Uterus (tissue), 4 donors: Measurements from ENCODE around the gene CCDC137. TPM values are rescaled to one million over a fixed set of nuclear protein-coding genes. Genes with fewer than 3 reads are reported as not detected.

Experiments used
- DNase-seq, 2 donors: peaks; one replicate each; pipeline ENCODE4 v3.0.0-alpha.2; 2019 to 2020
- H3K27ac ChIP-seq, 2 donors: fragments of 200-600 bp; sonication (generic); 1 replicate in 1 of 2; 2 replicates in 1 of 2; pipeline ENCODE4 v1.5.1; 2016 to 2018
- H3K27me3 ChIP-seq, 2 donors: fragments of 200-600 bp; sonication (generic); one replicate each; pipeline ENCODE4 v1.5.1; 2018 to 2019; ENCODE audit warnings: control low read depth in 1 of 2
- H3K36me3 ChIP-seq, 2 donors: fragments of 200-600 bp; sonication (generic); one replicate each; pipeline ENCODE4 v1.5.1; 2019; ENCODE audit warnings: control low read depth in 1 of 2
- H3K4me1 ChIP-seq, 2 donors: fragments of 200-600 bp; sonication (generic); one replicate each; pipeline ENCODE4 v1.5.1; 2018 to 2019; ENCODE audit warnings: control low read depth in 1 of 2
- H3K4me3 ChIP-seq, 2 donors: fragments of 200-600 bp; sonication (generic); 1 replicate in 1 of 2; 2 replicates in 1 of 2; pipeline ENCODE4 v1.5.1; 2018 to 2019; ENCODE audit warnings: mild to moderate bottlenecking in 1 of 2
- H3K9me3 ChIP-seq, 2 donors: fragments of 200-600 bp; sonication (generic); one replicate each; pipeline ENCODE4 v1.5.1; 2019; ENCODE audit warnings: control low read depth in 1 of 2
- POLR2A ChIP-seq, 2 donors: fragments of 450-650 bp; IDR thresholded peaks; one replicate each; pipeline ENCODE4 v1.6.1; 2016; ENCODE audit warnings: antibody characterized with exemption in 2 of 2, mild to moderate bottlenecking in 1 of 2, moderate library complexity in 1 of 2
- intact Hi-C: fragments of 100-400 bp; cut with DNase I; formaldehyde crosslinking; loops from one replicate; pipeline ENCODE4 v1.15.1; 2023; ENCODE audit warnings: low total_unique reads
- microRNA-seq: library from miRNA; unstranded; fragments of <30 nt; microRNA quantifications from one replicate; pipeline ENCODE4, GENCODE V29; 2016; ENCODE audit warnings: borderline microRNAs expressed, borderline replicate concordance
- small RNA-seq: library from RNA; depleted of rRNA; stranded (forward); fragments of <200 nt; gene quantifications from one replicate; pipeline ENCODE3, GENCODE V24; 2016
- total RNA-seq, 4 donors: library from RNA; depleted of rRNA in 3 of 4; stranded (reverse); fragments of >200 nt in 3 of 4; gene quantifications; one replicate each; pipeline versions ENCODE4 v1.1.0 to v1.2.4, GENCODE V29; 2014 to 2023
- TF ChIP-seq, protein P1 (sequence below), 4 experiments: fragments of 200-600 bp in 2 of 4; fragments of 450-650 bp in 2 of 4; sonication (generic) in 2 of 4; IDR thresholded peaks; one replicate each; pipeline ENCODE4 v1.5.1; 2016 to 2019; ENCODE audit warnings: antibody characterized with exemption in 4 of 4, mild to moderate bottlenecking in 2 of 4, moderate library complexity in 1 of 4
- donor health status: DM: yes; HTN: yes; CAD: no.

CCDC137 gene
- total RNA-seq, 4 donors from 2014 or later: 0.77 to 12.3 (median 3.9) TPM

DNA sequence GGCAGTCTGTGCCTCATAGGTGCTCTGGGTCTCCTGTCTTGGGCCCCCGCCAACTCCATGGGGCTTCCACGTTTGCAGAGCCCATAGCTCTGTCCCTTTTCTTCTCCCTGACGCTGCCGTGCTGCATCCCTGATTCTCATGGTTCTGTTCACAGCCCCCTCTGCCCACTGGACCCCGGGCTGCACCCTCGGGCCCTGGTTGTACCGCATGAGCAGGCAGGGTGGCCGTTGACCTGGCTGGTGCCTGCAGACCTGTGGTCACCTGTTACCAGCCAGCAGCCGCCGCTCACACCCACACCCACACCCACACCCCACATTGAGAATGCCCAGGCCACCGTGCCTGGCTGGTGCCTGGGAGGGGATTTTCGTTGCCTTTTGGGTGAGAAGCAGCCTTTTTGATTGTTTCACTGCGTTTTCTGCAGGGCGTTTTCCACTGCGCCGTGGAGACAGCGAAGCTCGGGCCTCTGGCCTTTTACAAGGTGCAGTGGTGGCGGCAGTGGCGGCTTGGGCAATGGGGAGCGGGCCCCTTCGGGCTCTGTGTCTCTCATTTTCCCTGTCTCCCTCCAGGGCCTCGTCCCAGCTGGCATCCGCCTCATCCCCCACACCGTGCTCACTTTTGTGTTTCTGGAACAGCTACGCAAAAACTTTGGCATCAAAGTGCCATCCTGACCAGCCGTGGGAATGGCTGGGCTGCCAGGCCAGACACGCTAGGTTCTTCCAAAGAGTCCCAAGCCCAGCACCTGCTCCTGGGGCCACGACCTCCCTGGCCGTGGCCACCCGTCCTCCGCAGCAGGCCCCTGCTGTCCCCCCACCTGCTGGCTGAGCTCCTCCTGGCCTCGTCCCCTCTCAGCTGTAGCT, 53.1 kb downstream of the CCDC137 start:
- no peaks in the 10 kb centered on the region for H3K27me3 ChIP-seq
- H3K4me1 ChIP-seq: no peaks in the 10 kb centered on the region
- no peak for DNase-seq
- no peaks in the 10 kb centered on the region for H3K9me3 ChIP-seq
- H3K36me3 ChIP-seq: no peaks in the 10 kb centered on the region
- no peak overlapping the region for H3K4me3 ChIP-seq
- H3K27ac ChIP-seq: no peak overlapping the region
- TF ChIP-seq, protein P1, sequence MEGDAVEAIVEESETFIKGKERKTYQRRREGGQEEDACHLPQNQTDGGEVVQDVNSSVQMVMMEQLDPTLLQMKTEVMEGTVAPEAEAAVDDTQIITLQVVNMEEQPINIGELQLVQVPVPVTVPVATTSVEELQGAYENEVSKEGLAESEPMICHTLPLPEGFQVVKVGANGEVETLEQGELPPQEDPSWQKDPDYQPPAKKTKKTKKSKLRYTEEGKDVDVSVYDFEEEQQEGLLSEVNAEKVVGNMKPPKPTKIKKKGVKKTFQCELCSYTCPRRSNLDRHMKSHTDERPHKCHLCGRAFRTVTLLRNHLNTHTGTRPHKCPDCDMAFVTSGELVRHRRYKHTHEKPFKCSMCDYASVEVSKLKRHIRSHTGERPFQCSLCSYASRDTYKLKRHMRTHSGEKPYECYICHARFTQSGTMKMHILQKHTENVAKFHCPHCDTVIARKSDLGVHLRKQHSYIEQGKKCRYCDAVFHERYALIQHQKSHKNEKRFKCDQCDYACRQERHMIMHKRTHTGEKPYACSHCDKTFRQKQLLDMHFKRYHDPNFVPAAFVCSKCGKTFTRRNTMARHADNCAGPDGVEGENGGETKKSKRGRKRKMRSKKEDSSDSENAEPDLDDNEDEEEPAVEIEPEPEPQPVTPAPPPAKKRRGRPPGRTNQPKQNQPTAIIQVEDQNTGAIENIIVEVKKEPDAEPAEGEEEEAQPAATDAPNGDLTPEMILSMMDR (IDR thresholded peaks at IDR 0.05): no peak
- intact Hi-C loops: no loop called here

DNA sequence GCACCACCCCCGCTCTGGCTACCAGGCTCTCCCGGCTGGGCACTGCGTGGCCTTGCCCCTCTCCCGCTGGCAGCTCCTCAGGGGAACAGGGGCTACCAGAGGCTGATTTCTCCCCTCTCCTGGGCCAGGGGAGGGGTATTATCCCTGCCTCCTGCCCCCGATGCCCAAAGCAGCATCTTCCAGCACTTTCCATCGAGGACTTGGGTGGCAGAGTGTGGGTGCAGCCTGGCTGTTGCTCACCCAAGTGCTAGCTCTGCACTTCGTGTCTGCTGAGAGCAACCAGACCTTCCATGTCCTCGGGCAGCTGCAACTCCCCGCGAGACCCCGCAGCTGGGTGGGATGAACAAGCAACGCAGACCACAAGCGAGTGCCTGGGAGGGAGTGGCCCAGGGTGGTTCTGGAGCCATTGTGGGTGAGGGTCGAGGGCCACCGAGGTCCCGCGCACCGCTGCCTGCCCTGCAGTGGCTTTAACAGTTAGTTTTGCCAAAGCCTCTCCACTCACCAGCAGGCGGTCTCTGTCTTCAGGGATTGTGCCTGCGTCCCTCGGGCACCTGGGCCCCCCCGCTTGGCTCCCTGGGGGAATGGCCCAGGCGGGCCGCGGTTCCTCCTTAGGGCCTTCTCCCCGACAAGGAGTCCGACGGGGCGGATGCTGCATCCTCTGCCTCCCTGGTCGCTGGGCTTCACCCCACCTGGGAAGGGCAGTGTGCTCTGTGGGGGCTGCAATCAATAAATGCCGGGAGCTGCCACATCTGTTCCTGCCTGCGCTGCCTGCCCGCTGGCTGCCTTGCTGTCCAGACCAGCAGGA, 53.9 kb downstream of the CCDC137 start:
- no peak overlapping the region for H3K27ac ChIP-seq
- no peak for DNase-seq
- no peaks in the 10 kb centered on the region for H3K27me3 ChIP-seq
- intact Hi-C loops: no loop called here
- no peak overlapping the region for H3K4me3 ChIP-seq
- no peaks in the 10 kb centered on the region for H3K4me1 ChIP-seq
- no peak for TF ChIP-seq POLR2A (IDR thresholded peaks at IDR 0.05)
- TF ChIP-seq, protein P1 (IDR thresholded peaks at IDR 0.05): no peak
- H3K36me3 ChIP-seq: no peaks in the 10 kb centered on the region
- H3K9me3 ChIP-seq: no peaks in the 10 kb centered on the region

DNA sequence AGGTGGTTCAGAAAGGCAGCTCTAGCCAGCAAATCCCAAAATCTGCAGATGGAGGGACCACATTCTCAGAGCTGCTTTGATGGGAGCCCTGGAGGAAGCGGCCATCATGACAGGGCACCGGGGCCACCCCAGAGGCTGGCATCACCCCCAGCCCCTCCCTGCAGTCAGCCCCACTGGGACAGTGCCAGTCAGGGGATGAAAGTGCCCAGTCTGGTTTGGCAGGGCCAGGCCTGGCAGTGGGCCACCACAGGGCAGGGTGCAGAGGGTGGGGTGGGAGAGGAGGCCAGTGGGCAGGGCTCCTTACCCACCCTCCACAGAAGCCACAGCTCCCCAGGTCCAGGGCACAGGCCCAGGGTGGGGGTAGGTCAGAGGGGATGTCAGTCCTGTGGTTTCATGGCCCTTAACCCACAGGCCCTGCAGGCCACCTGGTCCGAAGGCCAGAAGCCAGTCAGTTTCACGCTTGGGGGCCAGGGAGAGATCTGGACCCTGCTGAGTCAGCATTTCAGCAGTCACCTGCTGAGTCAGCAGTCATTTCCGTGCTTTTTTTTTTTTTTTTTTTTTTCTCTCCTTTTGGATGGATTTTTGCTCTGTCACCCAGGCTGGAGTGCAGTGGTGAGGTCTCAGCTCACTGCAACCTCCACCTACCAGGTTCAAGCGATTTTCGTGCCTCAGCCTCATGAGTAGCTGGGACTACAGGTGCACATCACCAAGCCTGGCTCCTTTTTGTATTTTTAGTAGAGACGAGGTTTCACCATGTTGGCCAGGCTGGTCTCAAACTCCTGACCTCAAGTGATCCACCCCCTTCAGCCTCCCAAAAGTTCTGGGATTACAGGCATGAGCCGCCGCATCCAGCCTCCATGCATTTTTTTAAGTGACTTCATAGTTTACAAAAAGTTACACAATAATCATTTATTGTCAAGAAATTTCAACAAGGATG, 55.9 kb downstream of the CCDC137 start:
- H3K27ac ChIP-seq: no peak overlapping the region
- H3K27me3 ChIP-seq: no peaks in the 10 kb centered on the region
- no peaks in the 10 kb centered on the region for H3K36me3 ChIP-seq
- intact Hi-C loops: no loop called here
- no peak overlapping the region for H3K4me3 ChIP-seq
- TF ChIP-seq, protein P1 (IDR thresholded peaks at IDR 0.05): no peak
- no peak for TF ChIP-seq POLR2A (IDR thresholded peaks at IDR 0.05)
- no peaks in the 10 kb centered on the region for H3K9me3 ChIP-seq
- no peak for DNase-seq
- no peaks in the 10 kb centered on the region for H3K4me1 ChIP-seq

Small RNA genes within 50 kb of the gene (microRNA-seq; reads per million reads assigned to microRNA genes)
- gene MIR6786: not detected

Small RNA genes within 50 kb of the gene (small RNA-seq; reads per million reads assigned to genes)
- gene MIR6786: not detected

Other genes with a start within 250 kb of the CCDC137 start
- 1,000 to 10,000 TPM; 1,023 to 5,472 (median 2,159) TPM for gene ACTG1, start 153.9 kb upstream of the CCDC137 start, total RNA-seq
- 1 to 10 TPM in 2 of 4 donors, not detected in 2; 5.0 to 7.4 TPM for gene FSCN2, start 138.4 kb upstream of the CCDC137 start, total RNA-seq
- 10 to 100 TPM in 2 of 4 donors, 1 to 10 TPM in 2; 3.5 to 31.2 (median 17.3) TPM for gene FAAP100, start 114.4 kb upstream of the CCDC137 start, total RNA-seq
- gene NPLOC4, start 29.6 kb upstream of the CCDC137 start, total RNA-seq: 10 to 100 TPM; 14.6 to 86.3 (median 30.9) TPM
- gene TSPAN10, start 29.5 kb upstream of the CCDC137 start, total RNA-seq: 1 to 10 TPM in 1 of 4 donors, under 1 TPM in 1, not detected in 2; 0.21 to 3.0 TPM
- 1 to 10 TPM in 1 of 4 donors, not detected in 3; 2.1 TPM for gene PDE6G, start 10.2 kb upstream of the CCDC137 start, total RNA-seq
- gene OXLD1, start 132 bp upstream of the CCDC137 start, total RNA-seq: 10 to 100 TPM in 3 of 4 donors, 1 to 10 TPM in 1; 3.2 to 56.1 (median 20.3) TPM
- 10 to 100 TPM in 3 of 4 donors, 1 to 10 TPM in 1; 4.4 to 36.9 (median 27.0) TPM for gene ARL16, start 17.1 kb downstream of the CCDC137 start, total RNA-seq
- 100 to 1,000 TPM in 1 of 4 donors, 10 to 100 TPM in 3; 21.0 to 121 (median 72.5) TPM for gene HGS, start 17.3 kb downstream of the CCDC137 start, total RNA-seq
- gene MRPL12, start 36.6 kb downstream of the CCDC137 start, total RNA-seq: 10 to 100 TPM in 2 of 4 donors, 1 to 10 TPM in 1, under 1 TPM in 1; 0.77 to 72.9 (median 19.5) TPM
- gene SLC25A10, start 45.5 kb downstream of the CCDC137 start, total RNA-seq: 10 to 100 TPM in 1 of 4 donors, 1 to 10 TPM in 2, not detected in 1; 5.6 to 11.3 (median 7.6) TPM
- gene GCGR, start 137.4 kb downstream of the CCDC137 start, total RNA-seq: not detected
- gene MCRIP1, start 166.6 kb downstream of the CCDC137 start, total RNA-seq: 10 to 100 TPM; 30.5 to 92.6 (median 61.3) TPM
- gene PPP1R27, start 168.3 kb downstream of the CCDC137 start, total RNA-seq: 1 to 10 TPM in 1 of 4 donors, not detected in 3; 1.6 TPM
- gene P4HB, start 193.8 kb downstream of the CCDC137 start, total RNA-seq: 100 to 1,000 TPM; 199 to 504 (median 304) TPM
- gene ARHGDIA, start 204.6 kb downstream of the CCDC137 start, total RNA-seq: 100 to 1,000 TPM in 1 of 4 donors, 10 to 100 TPM in 3; 31.2 to 350 (median 55.1) TPM
- 10 to 100 TPM in 3 of 4 donors, 1 to 10 TPM in 1; 3.2 to 82.1 (median 34.5) TPM for gene ALYREF, start 224.8 kb downstream of the CCDC137 start, total RNA-seq
- gene ANAPC11, start 225.0 kb downstream of the CCDC137 start, total RNA-seq: 10 to 100 TPM; 45.9 to 72.6 (median 61.5) TPM
- 1 to 10 TPM in 2 of 4 donors, not detected in 2; 2.0 to 2.1 TPM for gene NPB, start 235.5 kb downstream of the CCDC137 start, total RNA-seq
- gene PCYT2, start 244.7 kb downstream of the CCDC137 start, total RNA-seq: 10 to 100 TPM in 3 of 4 donors, 1 to 10 TPM in 1; 4.1 to 27.7 (median 18.8) TPM